Tibial nerve (tissue), 3 donors: Measurements from ENCODE around the gene NFKB1.

ENCODE experiments used
- POLR2A ChIP-seq, 2 donors: fragments of 450-650 bp; IDR thresholded peaks; one replicate each; pipeline ENCODE4 v1.6.1; 2017; ENCODE audit warnings: antibody characterized with exemption in 2 of 2, mild to moderate bottlenecking in 2 of 2, moderate library complexity in 2 of 2
- TF ChIP-seq, protein P1 (sequence below), 5 experiments: fragments of 200-600 bp in 3 of 5; fragments of 450-650 bp in 2 of 5; sonication (generic) in 3 of 5; IDR thresholded peaks; one replicate each; pipeline ENCODE4 v1.5.1; 2016 to 2019; ENCODE audit warnings: antibody characterized with exemption in 5 of 5, mild to moderate bottlenecking in 3 of 5, moderate library complexity in 2 of 5

DNA sequence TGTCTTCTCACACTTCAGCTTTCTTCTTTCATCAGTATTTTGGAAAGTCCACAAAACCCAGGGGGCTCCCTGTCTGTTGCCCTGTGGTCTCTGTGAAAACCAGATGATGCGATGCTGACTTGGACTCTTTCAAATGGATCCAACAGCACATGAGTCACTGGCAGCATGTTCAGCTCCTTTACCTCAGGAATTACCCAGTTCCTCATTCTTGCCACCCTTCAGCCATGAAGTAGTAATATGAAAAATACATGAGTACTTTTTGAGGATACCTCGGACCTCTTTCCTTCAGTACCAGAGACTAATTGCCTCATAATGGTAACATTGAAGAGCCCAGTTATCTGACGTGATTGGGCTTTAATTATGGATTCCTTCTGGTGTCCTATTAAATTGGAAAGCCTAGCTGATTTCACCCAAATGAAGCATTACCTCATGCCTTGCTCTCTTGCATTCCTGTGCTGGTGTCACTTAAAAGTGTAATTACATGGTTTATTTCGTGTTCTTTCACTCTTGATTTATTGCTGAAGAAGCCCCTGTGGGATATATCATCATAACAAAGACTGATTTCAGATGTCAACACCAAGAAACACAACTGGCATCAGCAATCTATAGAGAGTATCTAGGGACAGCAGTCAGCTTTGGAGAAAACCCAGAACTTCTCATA lies 63.4 kb downstream of the NFKB1 start:
- TF ChIP-seq, protein P1, sequence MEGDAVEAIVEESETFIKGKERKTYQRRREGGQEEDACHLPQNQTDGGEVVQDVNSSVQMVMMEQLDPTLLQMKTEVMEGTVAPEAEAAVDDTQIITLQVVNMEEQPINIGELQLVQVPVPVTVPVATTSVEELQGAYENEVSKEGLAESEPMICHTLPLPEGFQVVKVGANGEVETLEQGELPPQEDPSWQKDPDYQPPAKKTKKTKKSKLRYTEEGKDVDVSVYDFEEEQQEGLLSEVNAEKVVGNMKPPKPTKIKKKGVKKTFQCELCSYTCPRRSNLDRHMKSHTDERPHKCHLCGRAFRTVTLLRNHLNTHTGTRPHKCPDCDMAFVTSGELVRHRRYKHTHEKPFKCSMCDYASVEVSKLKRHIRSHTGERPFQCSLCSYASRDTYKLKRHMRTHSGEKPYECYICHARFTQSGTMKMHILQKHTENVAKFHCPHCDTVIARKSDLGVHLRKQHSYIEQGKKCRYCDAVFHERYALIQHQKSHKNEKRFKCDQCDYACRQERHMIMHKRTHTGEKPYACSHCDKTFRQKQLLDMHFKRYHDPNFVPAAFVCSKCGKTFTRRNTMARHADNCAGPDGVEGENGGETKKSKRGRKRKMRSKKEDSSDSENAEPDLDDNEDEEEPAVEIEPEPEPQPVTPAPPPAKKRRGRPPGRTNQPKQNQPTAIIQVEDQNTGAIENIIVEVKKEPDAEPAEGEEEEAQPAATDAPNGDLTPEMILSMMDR (IDR thresholded peaks at IDR 0.05) = no peak
- TF ChIP-seq POLR2A (IDR thresholded peaks at IDR 0.05) = no peak
